Neural cell (in vitro differentiated cells): ENCODE data around the gene SOX13. TPM values are rescaled to one million over a fixed set of nuclear protein-coding genes. Genes with fewer than 3 reads are reported as not detected.

Experiments
- H2AFZ ChIP-seq: fragments of 200-600, 300-800 bp; sonication (generic), shearing (Covaris generic); 2 replicates; pipeline ENCODE4 v1.6.0; 2014; ENCODE audit warnings: low read depth, mild to moderate bottlenecking, antibody characterized with exemption, low read length, moderate library complexity
- H3F3A ChIP-seq: fragments of 200-600 bp; shearing (Covaris generic); 2 replicates; pipeline ENCODE4 v1.6.1; 2016; ENCODE audit warnings: mild to moderate bottlenecking, moderate library complexity, mixed read lengths, antibody characterized with exemption, low read length; ENCODE audit not compliant: insufficient read depth, poor library complexity, severe bottlenecking
- H3K27ac ChIP-seq: fragments of 200-600, 300-800 bp; sonication (generic), shearing (Covaris generic); 2 replicates; pipeline ENCODE4 v1.5.1; 2014; ENCODE audit warnings: mild to moderate bottlenecking, low read length, moderate library complexity
- H3K27me3 ChIP-seq: fragments of 300-800, 200-600 bp; sonication (generic), shearing (Covaris generic); 2 replicates; pipeline ENCODE4 v1.6.0; 2014; ENCODE audit warnings: mild to moderate bottlenecking, low read depth, low read length, moderate library complexity; ENCODE audit not compliant: insufficient read depth
- H3K36me3 ChIP-seq: fragments of 300-800, 200-600 bp; sonication (generic), shearing (Covaris generic); 2 replicates; pipeline ENCODE4 v1.5.1; 2014; ENCODE audit warnings: mild to moderate bottlenecking, antibody characterized with exemption, low read length, moderate library complexity; ENCODE audit not compliant: insufficient read depth
- H3K4me2 ChIP-seq: fragments of 300-800, 200-600 bp; sonication (generic), shearing (Covaris generic); 2 replicates; pipeline ENCODE4 v1.6.0; 2014; ENCODE audit warnings: mild to moderate bottlenecking, low read length
- H3K4me3 ChIP-seq: fragments of 300-800, 200-600 bp; sonication (generic), shearing (Covaris generic); 2 replicates; pipeline ENCODE4 v1.5.1; 2014; ENCODE audit warnings: mild to moderate bottlenecking, low read length, moderate library complexity
- H3K79me2 ChIP-seq: fragments of 200-600 bp; shearing (Covaris generic); replicated peaks from 2 replicates; pipeline ENCODE4 v1.6.0; 2014; ENCODE audit warnings: mild to moderate bottlenecking, low read length, moderate library complexity; ENCODE audit not compliant: insufficient read depth
- H3K9ac ChIP-seq: fragments of 300-800, 200-600 bp; sonication (generic), shearing (Covaris generic); 2 replicates; pipeline ENCODE4 v1.6.1; 2016; ENCODE audit warnings: mild to moderate bottlenecking, low read length, mixed read lengths
- H3K9me2 ChIP-seq: fragments of 200-600 bp; shearing (Covaris generic); 2 replicates; pipeline ENCODE4 v1.6.1; 2016; ENCODE audit warnings: mild to moderate bottlenecking, low read length, mixed read lengths; ENCODE audit not compliant: insufficient read depth
- H3K9me3 ChIP-seq: fragments of 200-600, 300-800 bp; sonication (generic), shearing (Covaris generic); 2 replicates; pipeline ENCODE4 v1.6.1; 2016; ENCODE audit warnings: mild to moderate bottlenecking, mixed run types, low read length, moderate library complexity, mixed read lengths
- H4K20me1 ChIP-seq: fragments of 200-600 bp; shearing (Covaris generic); 2 replicates; pipeline ENCODE4 v1.6.1; 2016; ENCODE audit warnings: mild to moderate bottlenecking, mixed run types; ENCODE audit not compliant: insufficient read depth
- EP300 ChIP-seq: fragments of 450-650 bp; conservative IDR thresholded peaks from 2 replicates; pipeline ENCODE4 v1.6.1; 2014; ENCODE audit warnings: antibody characterized with exemption, mild to moderate bottlenecking, moderate library complexity; ENCODE audit not compliant: poor library complexity, severe bottlenecking
- EZH2 ChIP-seq: fragments of 200-600, 300-800 bp; shearing (Covaris generic), sonication (generic); IDR thresholded peaks from 2 replicates; pipeline ENCODE4 v1.6.1; 2014; ENCODE audit warnings: antibody characterized with exemption, low read length, borderline replicate concordance, mild to moderate bottlenecking; ENCODE audit not compliant: insufficient read depth, poor library complexity, severe bottlenecking
- MXI1 ChIP-seq: fragments of 450-650 bp; conservative IDR thresholded peaks from 2 replicates; pipeline ENCODE4 v1.6.1; 2014; ENCODE audit warnings: antibody characterized with exemption, mild to moderate bottlenecking; ENCODE audit not compliant: poor library complexity, severe bottlenecking
- POLR2AphosphoS5 ChIP-seq: IDR thresholded peaks from 2 replicates; pipeline ENCODE4 v1.6.1; 2012
- RAD21 ChIP-seq: fragments of 450-650 bp; conservative IDR thresholded peaks from 2 replicates; pipeline ENCODE4 v1.6.1; 2014; ENCODE audit warnings: antibody characterized with exemption, mild to moderate bottlenecking, moderate library complexity
- SMC3 ChIP-seq: fragments of 450-650 bp; conservative IDR thresholded peaks from 2 replicates; pipeline ENCODE4 v1.6.1; 2014; ENCODE audit warnings: antibody characterized with exemption, mild to moderate bottlenecking, moderate library complexity; ENCODE audit not compliant: poor library complexity
- TAF1 ChIP-seq: IDR thresholded peaks from 2 replicates; pipeline ENCODE4 v1.6.1; 2012; ENCODE audit warnings: low read depth
- polyA plus RNA-seq: library from polyadenylated mRNA; depleted of rRNA; stranded (reverse); fragments of >200 nt; gene quantifications from 2 replicates; pipeline ENCODE4 v1.2.3, GENCODE V29; 2014
- TF ChIP-seq, protein P1 (sequence below): fragments of 450-650 bp; IDR thresholded peaks from 2 replicates; pipeline ENCODE4 v1.5.1; 2014; ENCODE audit warnings: antibody characterized with exemption, mild to moderate bottlenecking, moderate library complexity; ENCODE audit not compliant: poor library complexity, severe bottlenecking
- TF ChIP-seq, protein P2 (sequence below): IDR thresholded peaks from 2 replicates; pipeline ENCODE4 v1.6.1; 2012; ENCODE audit warnings: borderline replicate concordance

Gene SOX13
- polyA plus RNA-seq, 1 donor from 2014 or later: 1.7 TPM

DNA sequence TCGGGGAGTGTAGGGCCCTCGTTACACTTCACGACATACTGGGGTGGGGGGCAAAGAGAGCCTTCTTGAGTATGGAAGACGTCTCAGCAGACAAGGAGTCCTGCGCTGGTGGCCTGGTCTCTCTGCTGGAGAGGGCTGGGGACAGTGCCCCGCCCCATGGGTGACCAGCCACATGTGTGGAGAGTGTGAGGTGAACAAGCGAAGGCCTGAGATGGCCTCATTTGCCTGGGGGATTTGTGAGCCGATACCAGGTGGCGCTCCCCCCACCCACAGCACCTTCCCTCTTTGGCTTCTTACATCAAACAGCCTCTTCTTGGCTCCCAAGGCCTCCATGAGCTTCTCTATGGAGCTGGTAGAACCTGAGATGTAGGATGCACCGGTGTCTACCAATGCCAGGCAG, 83.0 kb downstream of the SOX13 start:
- TF ChIP-seq TAF1 (no peak), POLR2AphosphoS5 (no peak), MXI1 (no peak), SMC3 (no peak), RAD21 (no peak)
- no peak overlapping the region for H2AFZ ChIP-seq

DNA sequence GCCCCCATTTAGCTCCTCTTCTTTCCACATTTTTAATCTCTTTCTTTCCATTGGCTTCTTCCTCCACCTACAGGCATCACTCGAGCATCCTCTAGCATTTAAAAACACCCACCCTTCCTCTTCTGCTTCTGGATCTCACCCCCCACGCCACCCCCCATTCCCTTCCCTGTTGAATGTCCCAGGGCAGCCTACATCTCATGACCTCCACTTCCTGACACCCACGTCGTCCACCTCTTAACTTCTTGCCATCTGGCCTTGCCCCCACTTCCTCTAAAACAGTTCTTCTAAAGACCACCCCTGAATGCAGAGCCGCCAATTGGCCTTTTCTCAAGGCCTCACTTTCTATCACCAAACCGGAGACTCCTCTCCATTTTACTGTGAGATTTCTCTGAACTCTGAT, 85.0 kb downstream of the SOX13 start:
- peaks cover 13% of the 10 kb centered on the region for H3K27me3 ChIP-seq

More for the DNA sequence above, 83.0 kb downstream of the SOX13 start:
- H3K4me3 ChIP-seq: no peak overlapping the region
- no peak overlapping the region for H3K4me2 ChIP-seq
- H3K9me2 ChIP-seq: no peaks in the 10 kb centered on the region
- H4K20me1 ChIP-seq: no peaks in the 10 kb centered on the region
- no peak overlapping the region for H3K9ac ChIP-seq
- H3F3A ChIP-seq: no peaks in the 10 kb centered on the region
- no peak overlapping the region for H3K27ac ChIP-seq
- H3K79me2 ChIP-seq: no peaks in the 10 kb centered on the region
- peaks cover 19% of the 10 kb centered on the region for H3K27me3 ChIP-seq
- no peaks in the 10 kb centered on the region for H3K36me3 ChIP-seq
- no peaks in the 10 kb centered on the region for H3K9me3 ChIP-seq

DNA sequence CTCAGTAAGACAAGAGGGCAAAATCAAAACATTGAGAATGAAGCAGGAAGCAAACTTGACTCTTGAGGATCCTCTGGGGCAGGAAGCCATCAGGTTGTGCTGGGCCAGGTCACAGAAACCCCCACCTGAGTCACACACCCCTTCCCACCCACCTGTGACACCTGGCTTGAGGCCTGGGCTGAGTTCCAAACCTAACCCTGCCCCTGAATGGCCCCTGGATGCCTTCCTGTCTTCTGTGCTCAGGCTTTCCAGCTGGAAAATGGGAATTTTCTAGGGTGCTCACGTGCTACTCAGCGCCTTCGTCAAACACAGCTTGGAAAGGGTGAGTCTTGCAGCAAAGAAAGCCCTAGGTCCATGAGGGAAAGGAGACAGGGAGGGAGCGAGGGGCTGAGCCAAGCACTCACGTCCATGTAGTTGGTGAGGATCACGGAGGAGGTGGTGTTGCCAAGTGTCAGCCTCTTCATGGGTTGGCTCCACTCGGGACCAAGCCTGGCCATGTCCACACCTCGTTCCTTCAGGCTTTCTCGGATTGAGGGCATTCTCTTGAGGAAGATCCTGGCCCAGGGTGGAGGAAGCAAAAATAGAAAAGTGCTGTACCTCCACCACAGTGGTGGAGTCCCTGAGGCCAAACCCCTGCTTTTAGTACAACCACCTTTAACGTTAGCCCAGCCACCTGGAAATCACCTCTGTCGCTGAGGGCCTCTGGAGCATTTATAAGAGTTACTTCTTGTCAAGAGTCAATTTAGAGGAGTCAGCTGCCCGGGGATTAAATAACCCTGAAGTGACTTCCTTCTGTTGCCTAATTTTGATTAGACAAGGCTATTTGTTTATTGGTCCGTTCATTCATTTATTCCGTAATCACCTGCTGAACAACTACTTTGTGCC, 88.9 kb downstream of the SOX13 start:
- no peak overlapping the region for H3K9ac ChIP-seq
- no peaks in the 10 kb centered on the region for H3K9me3 ChIP-seq
- H3K27ac ChIP-seq: no peak overlapping the region
- H3K9me2 ChIP-seq: no peaks in the 10 kb centered on the region
- TF ChIP-seq, protein P1, sequence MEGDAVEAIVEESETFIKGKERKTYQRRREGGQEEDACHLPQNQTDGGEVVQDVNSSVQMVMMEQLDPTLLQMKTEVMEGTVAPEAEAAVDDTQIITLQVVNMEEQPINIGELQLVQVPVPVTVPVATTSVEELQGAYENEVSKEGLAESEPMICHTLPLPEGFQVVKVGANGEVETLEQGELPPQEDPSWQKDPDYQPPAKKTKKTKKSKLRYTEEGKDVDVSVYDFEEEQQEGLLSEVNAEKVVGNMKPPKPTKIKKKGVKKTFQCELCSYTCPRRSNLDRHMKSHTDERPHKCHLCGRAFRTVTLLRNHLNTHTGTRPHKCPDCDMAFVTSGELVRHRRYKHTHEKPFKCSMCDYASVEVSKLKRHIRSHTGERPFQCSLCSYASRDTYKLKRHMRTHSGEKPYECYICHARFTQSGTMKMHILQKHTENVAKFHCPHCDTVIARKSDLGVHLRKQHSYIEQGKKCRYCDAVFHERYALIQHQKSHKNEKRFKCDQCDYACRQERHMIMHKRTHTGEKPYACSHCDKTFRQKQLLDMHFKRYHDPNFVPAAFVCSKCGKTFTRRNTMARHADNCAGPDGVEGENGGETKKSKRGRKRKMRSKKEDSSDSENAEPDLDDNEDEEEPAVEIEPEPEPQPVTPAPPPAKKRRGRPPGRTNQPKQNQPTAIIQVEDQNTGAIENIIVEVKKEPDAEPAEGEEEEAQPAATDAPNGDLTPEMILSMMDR: no peak
- TF ChIP-seq EP300: no peak
- no peak for TF ChIP-seq RAD21
- TF ChIP-seq, protein P2, sequence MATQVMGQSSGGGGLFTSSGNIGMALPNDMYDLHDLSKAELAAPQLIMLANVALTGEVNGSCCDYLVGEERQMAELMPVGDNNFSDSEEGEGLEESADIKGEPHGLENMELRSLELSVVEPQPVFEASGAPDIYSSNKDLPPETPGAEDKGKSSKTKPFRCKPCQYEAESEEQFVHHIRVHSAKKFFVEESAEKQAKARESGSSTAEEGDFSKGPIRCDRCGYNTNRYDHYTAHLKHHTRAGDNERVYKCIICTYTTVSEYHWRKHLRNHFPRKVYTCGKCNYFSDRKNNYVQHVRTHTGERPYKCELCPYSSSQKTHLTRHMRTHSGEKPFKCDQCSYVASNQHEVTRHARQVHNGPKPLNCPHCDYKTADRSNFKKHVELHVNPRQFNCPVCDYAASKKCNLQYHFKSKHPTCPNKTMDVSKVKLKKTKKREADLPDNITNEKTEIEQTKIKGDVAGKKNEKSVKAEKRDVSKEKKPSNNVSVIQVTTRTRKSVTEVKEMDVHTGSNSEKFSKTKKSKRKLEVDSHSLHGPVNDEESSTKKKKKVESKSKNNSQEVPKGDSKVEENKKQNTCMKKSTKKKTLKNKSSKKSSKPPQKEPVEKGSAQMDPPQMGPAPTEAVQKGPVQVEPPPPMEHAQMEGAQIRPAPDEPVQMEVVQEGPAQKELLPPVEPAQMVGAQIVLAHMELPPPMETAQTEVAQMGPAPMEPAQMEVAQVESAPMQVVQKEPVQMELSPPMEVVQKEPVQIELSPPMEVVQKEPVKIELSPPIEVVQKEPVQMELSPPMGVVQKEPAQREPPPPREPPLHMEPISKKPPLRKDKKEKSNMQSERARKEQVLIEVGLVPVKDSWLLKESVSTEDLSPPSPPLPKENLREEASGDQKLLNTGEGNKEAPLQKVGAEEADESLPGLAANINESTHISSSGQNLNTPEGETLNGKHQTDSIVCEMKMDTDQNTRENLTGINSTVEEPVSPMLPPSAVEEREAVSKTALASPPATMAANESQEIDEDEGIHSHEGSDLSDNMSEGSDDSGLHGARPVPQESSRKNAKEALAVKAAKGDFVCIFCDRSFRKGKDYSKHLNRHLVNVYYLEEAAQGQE: no peak
- TF ChIP-seq MXI1: no peak
- TF ChIP-seq SMC3: no peak
- no peak for TF ChIP-seq TAF1
- TF ChIP-seq POLR2AphosphoS5: no peak
- no peak for TF ChIP-seq EZH2
- no peaks in the 10 kb centered on the region for H3K36me3 ChIP-seq
- H2AFZ ChIP-seq: no peak overlapping the region
- no peaks in the 10 kb centered on the region for H3F3A ChIP-seq
- no peaks in the 10 kb centered on the region for H3K79me2 ChIP-seq
- H3K4me3 ChIP-seq: no peak overlapping the region
- no peak overlapping the region for H3K4me2 ChIP-seq
- H4K20me1 ChIP-seq: no peaks in the 10 kb centered on the region
- H3K27me3 ChIP-seq: peaks cover 11% of the 10 kb centered on the region

More for the DNA sequence above, 85.0 kb downstream of the SOX13 start:
- Histone ChIP-seq H3K79me2 (no peaks in the 10 kb centered on the region), H3K9me2 (no peaks in the 10 kb centered on the region), H4K20me1 (no peaks in the 10 kb centered on the region), H3K36me3 (no peaks in the 10 kb centered on the region), H3K4me2 (no peak overlapping the region), H3K4me3 (no peak overlapping the region), H3K9ac (no peak overlapping the region), H3F3A (no peaks in the 10 kb centered on the region), H2AFZ (no peak overlapping the region), H3K27ac (no peak overlapping the region), H3K9me3 (no peaks in the 10 kb centered on the region)
- TF ChIP-seq EP300 (no peak), SMC3 (no peak), RAD21 (no peak), EZH2 (no peak)
- TF ChIP-seq, protein P1: no peak
